ENCODE results near the gene FUT9.

Gene FUT9

DNA sequence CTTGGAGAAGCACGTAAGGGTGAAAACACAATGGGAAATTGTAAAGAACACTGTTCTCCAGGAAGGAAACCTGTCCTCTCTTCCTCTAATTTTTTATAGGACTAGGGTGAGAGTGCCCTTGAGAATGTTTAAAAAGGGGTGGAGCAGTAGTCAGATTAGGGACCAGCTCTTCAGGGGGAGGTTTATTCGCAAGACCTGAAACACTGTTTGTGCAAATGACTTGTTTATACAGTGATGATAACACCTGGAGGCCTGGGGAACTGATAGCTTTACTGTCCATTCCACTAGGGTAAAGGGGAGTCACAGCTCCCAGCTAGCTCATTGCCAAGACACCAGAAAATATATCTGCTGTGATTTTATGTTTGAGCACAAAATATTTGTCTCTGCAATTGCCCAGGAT, 8.1 kb upstream of the FUT9 start:
- Histone ChIP-seq H3K27ac (ENCODE audit: low read depth, low read length) (no peak overlapping the region), H3F3A (ENCODE audit: control insufficient read depth, insufficient read depth) (no peaks in the 10 kb centered on the region), H3K4me2 (ENCODE audit: low read length) (no peak overlapping the region), H3K4me3 (ENCODE audit: low read length) (no peak overlapping the region), H4K20me1 (ENCODE audit: control insufficient read depth, insufficient read depth, low read depth, low read length) (no peaks in the 10 kb centered on the region), H3K79me2 (ENCODE audit: control insufficient read depth, low read length) (no peaks in the 10 kb centered on the region), H3K27me3 (ENCODE audit: control insufficient read depth, low read length) (no peaks in the 10 kb centered on the region), H3K4me1 (ENCODE audit: control insufficient read depth, low read length) (no peaks in the 10 kb centered on the region), H3K9me3 (ENCODE audit: control insufficient read depth, insufficient read depth, low read length) (no peaks in the 10 kb centered on the region), H3K36me3 (ENCODE audit: control insufficient read depth, low read length) (no peaks in the 10 kb centered on the region), H3K9me2 (replicated peaks; ENCODE audit: control insufficient read depth, low read length) (no peaks in the 10 kb centered on the region)
- TF ChIP-seq, protein P1, sequence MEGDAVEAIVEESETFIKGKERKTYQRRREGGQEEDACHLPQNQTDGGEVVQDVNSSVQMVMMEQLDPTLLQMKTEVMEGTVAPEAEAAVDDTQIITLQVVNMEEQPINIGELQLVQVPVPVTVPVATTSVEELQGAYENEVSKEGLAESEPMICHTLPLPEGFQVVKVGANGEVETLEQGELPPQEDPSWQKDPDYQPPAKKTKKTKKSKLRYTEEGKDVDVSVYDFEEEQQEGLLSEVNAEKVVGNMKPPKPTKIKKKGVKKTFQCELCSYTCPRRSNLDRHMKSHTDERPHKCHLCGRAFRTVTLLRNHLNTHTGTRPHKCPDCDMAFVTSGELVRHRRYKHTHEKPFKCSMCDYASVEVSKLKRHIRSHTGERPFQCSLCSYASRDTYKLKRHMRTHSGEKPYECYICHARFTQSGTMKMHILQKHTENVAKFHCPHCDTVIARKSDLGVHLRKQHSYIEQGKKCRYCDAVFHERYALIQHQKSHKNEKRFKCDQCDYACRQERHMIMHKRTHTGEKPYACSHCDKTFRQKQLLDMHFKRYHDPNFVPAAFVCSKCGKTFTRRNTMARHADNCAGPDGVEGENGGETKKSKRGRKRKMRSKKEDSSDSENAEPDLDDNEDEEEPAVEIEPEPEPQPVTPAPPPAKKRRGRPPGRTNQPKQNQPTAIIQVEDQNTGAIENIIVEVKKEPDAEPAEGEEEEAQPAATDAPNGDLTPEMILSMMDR (IDR thresholded peaks at IDR 0.05; ENCODE audit: low read depth, low read length, poor library complexity, severe bottlenecking): no peak
- no peak for TF ChIP-seq EZH2phosphoT487 (IDR thresholded peaks at IDR 0.05; ENCODE audit: borderline replicate concordance, low read length)

DNA sequence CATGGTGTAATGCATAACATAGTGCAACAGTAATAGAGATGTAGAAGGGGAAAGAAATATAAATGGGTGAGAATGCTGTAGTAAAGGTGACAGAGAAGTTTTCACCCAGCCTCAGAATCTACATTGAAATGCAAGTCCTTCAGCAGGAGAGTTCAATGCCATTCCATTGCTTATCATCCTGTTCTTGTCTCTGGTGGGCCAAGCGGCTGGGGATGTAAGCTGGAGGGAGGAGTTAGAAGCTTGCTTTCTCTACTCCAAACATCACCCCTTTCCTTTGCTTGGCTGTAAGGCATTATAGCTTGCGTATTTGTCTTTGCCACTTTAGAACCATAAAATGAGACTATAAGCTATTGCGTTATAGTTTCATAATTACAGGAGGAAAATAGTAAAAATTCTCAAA, 2.2 kb upstream of the FUT9 start:
- Histone ChIP-seq H3K9me3 (ENCODE audit: control insufficient read depth, insufficient read depth, low read length) (no peaks in the 10 kb centered on the region), H3K79me2 (ENCODE audit: control insufficient read depth, low read length) (no peaks in the 10 kb centered on the region), H3K9me2 (replicated peaks; ENCODE audit: control insufficient read depth, low read length) (no peaks in the 10 kb centered on the region), H3K4me2 (ENCODE audit: low read length) (no peak overlapping the region), H3K36me3 (ENCODE audit: control insufficient read depth, low read length) (no peaks in the 10 kb centered on the region), H3K27ac (ENCODE audit: low read depth, low read length) (no peak overlapping the region), H3K27me3 (ENCODE audit: control insufficient read depth, low read length) (no peaks in the 10 kb centered on the region), H4K20me1 (ENCODE audit: control insufficient read depth, insufficient read depth, low read depth, low read length) (no peaks in the 10 kb centered on the region), H3K4me3 (ENCODE audit: low read length) (no peak overlapping the region), H3K4me1 (ENCODE audit: control insufficient read depth, low read length) (no peaks in the 10 kb centered on the region), H3F3A (ENCODE audit: control insufficient read depth, insufficient read depth) (no peaks in the 10 kb centered on the region)
- TF ChIP-seq EZH2phosphoT487 (IDR thresholded peaks at IDR 0.05; ENCODE audit: borderline replicate concordance, low read length): no peak
- TF ChIP-seq, protein P1 (IDR thresholded peaks at IDR 0.05; ENCODE audit: low read depth, low read length, poor library complexity, severe bottlenecking): no peak

DNA sequence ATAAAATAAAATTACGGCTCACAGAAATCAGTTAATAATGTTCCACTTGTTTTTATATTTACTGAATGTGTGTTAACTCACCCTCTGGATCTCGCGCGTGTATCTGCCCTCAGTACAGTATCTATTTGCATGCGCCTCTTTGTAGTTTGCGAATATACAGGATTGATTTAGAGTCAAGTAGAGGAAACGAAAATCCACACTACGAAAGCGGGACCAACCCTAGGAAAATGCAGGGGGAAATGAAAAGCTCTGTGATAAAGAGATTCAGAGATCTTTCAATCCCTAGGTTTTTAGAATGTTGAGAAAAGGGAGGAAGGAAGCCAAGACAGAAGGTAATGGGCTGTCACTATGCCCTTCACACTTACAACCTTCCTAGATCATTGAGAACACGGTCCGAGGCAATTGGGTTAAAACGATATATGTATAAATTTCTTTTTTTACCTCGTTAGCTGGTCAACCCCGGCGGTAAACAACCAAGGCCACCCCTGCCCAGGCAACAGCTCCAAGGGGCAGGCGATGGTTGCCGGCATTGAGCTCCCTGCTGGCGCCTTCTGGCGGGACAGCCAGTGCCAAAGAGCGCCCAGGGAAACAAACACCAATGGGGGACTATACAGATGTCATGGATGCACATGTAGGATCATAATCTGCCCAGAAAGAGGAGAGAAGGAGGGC, 792 bp upstream of the FUT9 start:
- H3K9me3 ChIP-seq (ENCODE audit: control insufficient read depth, insufficient read depth, low read length): no peaks in the 10 kb centered on the region
- no peaks in the 10 kb centered on the region for H4K20me1 ChIP-seq (ENCODE audit: control insufficient read depth, insufficient read depth, low read depth, low read length)
- H3K4me1 ChIP-seq (ENCODE audit: control insufficient read depth, low read length): no peaks in the 10 kb centered on the region
- TF ChIP-seq, protein P1 (IDR thresholded peaks at IDR 0.05; ENCODE audit: low read depth, low read length, poor library complexity, severe bottlenecking): no peak
- TF ChIP-seq EZH2phosphoT487 (IDR thresholded peaks at IDR 0.05; ENCODE audit: borderline replicate concordance, low read length): no peak
- no peaks in the 10 kb centered on the region for H3K79me2 ChIP-seq (ENCODE audit: control insufficient read depth, low read length)
- H3K9me2 ChIP-seq (replicated peaks; ENCODE audit: control insufficient read depth, low read length): no peaks in the 10 kb centered on the region
- H3K4me3 ChIP-seq (ENCODE audit: low read length): no peak overlapping the region
- H3K27ac ChIP-seq (ENCODE audit: low read depth, low read length): no peak overlapping the region
- no peaks in the 10 kb centered on the region for H3K36me3 ChIP-seq (ENCODE audit: control insufficient read depth, low read length)
- H3F3A ChIP-seq (ENCODE audit: control insufficient read depth, insufficient read depth): no peaks in the 10 kb centered on the region
- no peaks in the 10 kb centered on the region for H3K27me3 ChIP-seq (ENCODE audit: control insufficient read depth, low read length)
- H3K4me2 ChIP-seq (ENCODE audit: low read length): no peak overlapping the region

Data from DOHH2 (cell line).